Smooth muscle cell (in vitro differentiated cells): Measurements from ENCODE around the gene SHD. TPM values are rescaled to one million over a fixed set of nuclear protein-coding genes. Genes with fewer than 3 reads are reported as not detected.
A peak's percentile ranks its signal among the peaks of the same experiment; 100 is the strongest.

Experiments
- DNase-seq: peaks from one replicate; lab custom pipeline; 2025; ENCODE audit not compliant: unreplicated experiment; lab: John Stamatoyannopoulos, UW
- H2AFZ ChIP-seq: fragments of 200-600 bp; sonication (generic); 2 replicates; pipeline ENCODE4 v1.6.0; 2016; ENCODE audit warnings: antibody characterized with exemption, low read depth, mild to moderate bottlenecking
- H3F3A ChIP-seq: fragments of 200-600 bp; sonication (generic); 2 replicates; pipeline ENCODE4 v1.6.0; 2017; ENCODE audit warnings: antibody characterized with exemption, low read depth
- H3K27ac ChIP-seq: fragments of 200-600 bp; sonication (generic); 2 replicates; pipeline ENCODE4 v1.5.1; 2016; ENCODE audit warnings: low read depth, mild to moderate bottlenecking
- H3K27me3 ChIP-seq: fragments of 200-600 bp; sonication (generic); 2 replicates; pipeline ENCODE4 v1.6.1; 2016; ENCODE audit warnings: low read depth, mild to moderate bottlenecking
- H3K36me3 ChIP-seq: fragments of 200-600 bp; sonication (generic); 2 replicates; pipeline ENCODE4 v1.5.1; 2016; ENCODE audit warnings: low read depth
- H3K4me1 ChIP-seq: fragments of 200-600 bp; sonication (generic); 2 replicates; pipeline ENCODE4 v1.5.1; 2016; ENCODE audit warnings: low read depth
- H3K4me2 ChIP-seq: fragments of 200-600 bp; sonication (generic); 2 replicates; pipeline ENCODE4 v1.6.0; 2016; ENCODE audit warnings: mild to moderate bottlenecking
- H3K4me3 ChIP-seq: fragments of 200-600 bp; sonication (generic); 2 replicates; pipeline ENCODE4 v1.5.1; 2016; ENCODE audit warnings: mild to moderate bottlenecking
- H3K79me2 ChIP-seq: fragments of 200-600 bp; sonication (generic); 2 replicates; pipeline ENCODE4 v1.6.0; 2016; ENCODE audit warnings: low read depth, mild to moderate bottlenecking
- H3K9ac ChIP-seq: fragments of 200-600 bp; sonication (generic); 2 replicates; pipeline ENCODE4 v1.6.0; 2016; ENCODE audit warnings: low read depth
- H3K9me3 ChIP-seq: fragments of 200-600 bp; sonication (generic); replicated peaks from 2 replicates; pipeline ENCODE4 v1.5.1; 2016; ENCODE audit warnings: low read depth
- H4K20me1 ChIP-seq: fragments of 200-600 bp; sonication (generic); 2 replicates; pipeline ENCODE4 v1.6.0; 2016; ENCODE audit warnings: low read depth
- WGBS: methylation state at CpG from one replicate; pipeline ENCODE4 v1.1.7; 2016; ENCODE audit warnings: low lambda C conversion rate; 5-methylcytosine and 5-hydroxymethylcytosine counted together
- polyA plus RNA-seq: library from polyadenylated mRNA; unstranded; fragments of >200 nt; fragmentation: Nextera tagmentation; extraction: Ambion mirVana; gene quantifications from 2 replicates; pipeline ENCODE4 v1.2.1, GENCODE V29; 2016
- total RNA-seq: library from RNA; depleted of rRNA; stranded (reverse); fragments of >200 nt; gene quantifications from 2 replicates; pipeline ENCODE4 v1.2.3, GENCODE V29; 2014
- TF ChIP-seq, protein P1 (sequence below): fragments of 200-600 bp; sonication (generic); IDR thresholded peaks from 2 replicates; pipeline ENCODE4 v1.5.1; 2017; ENCODE audit warnings: borderline replicate concordance, mild to moderate bottlenecking, antibody characterized with exemption; ENCODE audit not compliant: insufficient read depth, poor library complexity, severe bottlenecking

The SHD gene
- total and polyA plus RNA-seq, 2 experiments from 2014 or later, result not detected

DNA sequence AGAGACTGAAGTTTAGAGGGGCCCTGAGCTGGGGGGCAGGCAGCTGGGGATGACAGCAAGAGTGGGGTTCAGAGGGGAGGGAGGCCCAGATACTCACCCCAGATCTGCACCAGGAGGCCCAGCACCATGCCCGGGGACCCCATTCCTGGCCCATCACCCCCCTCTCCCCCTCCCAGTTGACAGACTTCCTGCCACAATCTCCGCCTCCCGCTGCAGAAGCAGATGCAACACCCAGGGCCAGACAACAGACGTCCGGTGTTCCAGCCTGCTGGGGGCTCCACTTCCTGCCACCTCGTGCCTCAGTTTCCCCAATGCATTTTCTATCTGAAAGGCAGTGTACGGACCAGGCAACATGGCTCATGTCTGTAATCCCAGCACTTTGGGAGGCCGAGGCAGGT lies 23.2 kb downstream of the SHD start, which contains the start of gene TMIGD2:
TSS of gene TMIGD2 (minus strand) at position 147 of the 398 bp plus-strand sequence. CDS start at position 143, 4 bp downstream.
- H3K9me3 ChIP-seq, result no peaks in the 10 kb centered on the region
- H3F3A ChIP-seq, result no peaks in the 10 kb centered on the region
- DNase-seq, result no peak
- no peaks in the 10 kb centered on the region for H3K79me2 ChIP-seq
- no peaks in the 10 kb centered on the region for H3K36me3 ChIP-seq
- no peaks in the 10 kb centered on the region for H3K4me1 ChIP-seq
- H4K20me1 ChIP-seq, result no peaks in the 10 kb centered on the region
- 80% methylated on average over 8 of the region's 8 CpGs for WGBS
- no peak within 1 kb of the TSS for H3K27ac ChIP-seq
- no peak within 1 kb of the TSS for H2AFZ ChIP-seq
- no peak within 1 kb of the TSS for H3K4me2 ChIP-seq
- TF ChIP-seq, protein P1, sequence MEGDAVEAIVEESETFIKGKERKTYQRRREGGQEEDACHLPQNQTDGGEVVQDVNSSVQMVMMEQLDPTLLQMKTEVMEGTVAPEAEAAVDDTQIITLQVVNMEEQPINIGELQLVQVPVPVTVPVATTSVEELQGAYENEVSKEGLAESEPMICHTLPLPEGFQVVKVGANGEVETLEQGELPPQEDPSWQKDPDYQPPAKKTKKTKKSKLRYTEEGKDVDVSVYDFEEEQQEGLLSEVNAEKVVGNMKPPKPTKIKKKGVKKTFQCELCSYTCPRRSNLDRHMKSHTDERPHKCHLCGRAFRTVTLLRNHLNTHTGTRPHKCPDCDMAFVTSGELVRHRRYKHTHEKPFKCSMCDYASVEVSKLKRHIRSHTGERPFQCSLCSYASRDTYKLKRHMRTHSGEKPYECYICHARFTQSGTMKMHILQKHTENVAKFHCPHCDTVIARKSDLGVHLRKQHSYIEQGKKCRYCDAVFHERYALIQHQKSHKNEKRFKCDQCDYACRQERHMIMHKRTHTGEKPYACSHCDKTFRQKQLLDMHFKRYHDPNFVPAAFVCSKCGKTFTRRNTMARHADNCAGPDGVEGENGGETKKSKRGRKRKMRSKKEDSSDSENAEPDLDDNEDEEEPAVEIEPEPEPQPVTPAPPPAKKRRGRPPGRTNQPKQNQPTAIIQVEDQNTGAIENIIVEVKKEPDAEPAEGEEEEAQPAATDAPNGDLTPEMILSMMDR, result no peak
- H3K9ac ChIP-seq, result no peak within 1 kb of the TSS
- no peak within 1 kb of the TSS for H3K4me3 ChIP-seq
- H3K27me3 ChIP-seq, result no peaks in the 10 kb centered on the region

DNA sequence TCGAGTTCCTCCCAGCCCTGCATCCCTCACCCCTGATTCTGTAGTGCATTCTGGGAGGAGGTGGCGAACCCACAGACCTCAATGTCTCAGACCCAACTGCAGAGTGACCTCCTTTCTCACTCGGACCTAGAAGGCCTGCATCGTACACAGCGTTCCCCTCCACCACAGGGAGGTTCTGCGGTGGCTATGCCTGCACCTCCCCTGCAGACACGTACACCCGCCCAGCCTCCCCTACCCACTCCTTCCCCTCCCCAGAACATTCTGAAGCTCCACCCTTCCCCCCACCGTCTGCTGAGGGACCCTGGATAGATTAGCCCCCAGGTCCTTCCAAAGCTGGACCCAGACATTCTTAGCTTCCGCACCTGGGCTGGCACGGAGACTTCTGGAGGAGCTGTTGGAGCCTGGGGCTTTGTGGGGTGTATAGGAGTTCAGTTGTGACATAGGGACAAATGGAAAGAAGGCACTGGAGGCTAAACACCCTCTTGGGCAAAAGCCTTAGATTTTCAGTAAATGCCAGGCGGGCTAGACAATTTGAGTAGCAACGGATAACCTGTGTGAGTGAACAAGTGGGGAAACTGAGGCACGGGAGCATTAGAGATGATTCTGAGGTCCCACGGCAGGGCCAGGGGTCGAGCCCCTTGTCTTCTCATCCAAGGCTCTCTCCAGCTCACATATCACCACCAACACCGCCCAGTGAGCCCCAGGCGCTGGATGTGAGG lies 24.9 kb downstream of the SHD start:
- Histone ChIP-seq H3K36me3 (no peaks in the 10 kb centered on the region), H2AFZ (peak overlapping the region; percentile 27), H4K20me1 (no peaks in the 10 kb centered on the region), H3K79me2 (no peaks in the 10 kb centered on the region), H3F3A (no peaks in the 10 kb centered on the region), H3K4me1 (no peaks in the 10 kb centered on the region), H3K27ac (no peak overlapping the region), H3K4me3 (peak overlapping the region; percentile 48), H3K27me3 (no peaks in the 10 kb centered on the region), H3K9ac (no peak overlapping the region), H3K4me2 (peak overlapping the region; percentile 60), H3K9me3 (no peaks in the 10 kb centered on the region)
- WGBS, result 61% methylated on average over 17 of the region's 18 CpGs
- TF ChIP-seq, protein P1, result no peak
- no peak for DNase-seq

DNA sequence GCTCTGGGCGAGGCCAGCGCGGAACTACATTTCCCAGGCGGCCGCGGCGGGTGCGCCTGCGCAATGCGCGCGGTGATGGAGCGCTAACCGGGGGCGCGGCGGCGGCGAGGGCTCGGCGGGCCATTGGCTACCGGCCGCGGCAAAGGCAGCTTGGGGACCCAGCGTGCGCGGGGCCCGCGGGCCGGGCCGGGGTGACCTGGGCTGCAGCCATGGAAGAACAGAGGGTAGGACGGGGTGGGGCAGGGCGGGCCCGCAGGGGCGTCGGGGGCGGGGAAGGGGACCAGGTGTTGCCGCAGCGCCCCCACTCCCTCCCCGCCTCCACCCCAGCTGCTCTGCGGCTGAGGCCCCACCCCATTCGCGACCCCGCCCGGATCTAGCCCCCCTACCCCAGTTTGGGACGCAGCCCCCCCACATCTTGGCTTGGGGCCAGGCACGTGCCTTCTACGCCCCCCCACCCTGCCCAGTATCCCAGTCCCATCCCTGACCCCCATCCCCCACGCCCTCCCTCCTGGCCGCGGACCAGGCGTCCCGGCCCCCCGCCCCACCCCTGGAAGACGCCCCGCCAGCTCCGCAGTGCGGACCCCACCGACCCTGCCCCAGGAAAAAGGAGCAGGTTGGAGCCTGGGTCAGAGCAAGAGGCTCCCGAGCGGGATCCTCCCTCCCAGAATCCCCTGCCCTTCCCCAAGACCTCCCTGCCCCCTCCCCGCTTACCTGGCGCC lies 25.6 kb downstream of the SHD start, which contains the start of gene FSD1:
TSS of gene FSD1 (plus strand) at position 61 of the 719 bp plus-strand sequence. CDS start at position 210, 149 bp downstream.
- DNase-seq, result peak; percentile 2
- Histone ChIP-seq H3K9ac (no peak within 1 kb of the TSS), H2AFZ (peak within 1 kb of the TSS; percentile 27), H4K20me1 (no peaks in the 10 kb centered on the region), H3K36me3 (no peaks in the 10 kb centered on the region), H3K4me1 (no peaks in the 10 kb centered on the region), H3K4me2 (peak within 1 kb of the TSS; percentile 60), H3K4me3 (peak within 1 kb of the TSS; percentile 48), H3K27me3 (no peaks in the 10 kb centered on the region), H3F3A (no peaks in the 10 kb centered on the region), H3K9me3 (no peaks in the 10 kb centered on the region), H3K79me2 (no peaks in the 10 kb centered on the region), H3K27ac (no peak within 1 kb of the TSS)
- WGBS, result under 1% methylated on average over 31 of the region's 63 CpGs
- TF ChIP-seq, protein P1, result no peak
